GM19324 (cell line): ENCODE data around the gene CNTN3.

ENCODE experiments used
- ATAC-seq: cut with Tn5 transposase; IDR thresholded peaks from one replicate; pipeline ENCODE4 v1.9.1; 2021; ENCODE audit warnings: mild to moderate bottlenecking, moderate library complexity; ENCODE audit not compliant: unreplicated experiment, low FRiP score

Gene CNTN3

GRCh38 chr3:74614107-74614967, at the start of gene CNTN3:
Gene CNTN3, minus strand, starts transcription at chr3:74614659. Its CDS starts 93,547 bp downstream, at chr3:74521112.
- ATAC-seq, result no peak

- ATAC-seq, result no peak
These were observed 48.7 kb upstream of the CNTN3 start for GRCh38 chr3:74663178-74663577.

- ATAC-seq, result no peak
These were observed 47.2 kb upstream of the CNTN3 start for GRCh38 chr3:74661672-74662071.

DNA sequence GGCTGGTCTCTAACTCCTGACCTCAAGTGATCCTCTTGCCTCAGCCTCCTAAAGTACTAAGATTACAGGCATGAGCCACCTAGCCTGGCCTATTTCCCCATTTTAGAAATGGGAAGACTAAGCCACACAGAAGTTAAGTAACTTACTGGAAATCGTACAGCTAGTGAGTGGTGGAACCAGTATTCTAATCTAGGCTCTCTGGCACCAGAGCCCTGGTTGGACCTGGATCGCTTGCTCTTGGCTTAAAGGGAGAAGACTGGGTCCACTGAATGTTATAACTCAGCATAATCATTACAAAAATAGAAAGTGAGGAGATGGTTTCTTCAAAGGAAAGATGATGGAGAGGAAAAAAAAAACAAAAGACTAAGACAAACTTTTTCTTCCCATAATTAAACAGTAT, 37.4 kb upstream of the CNTN3 start:
- no peak for ATAC-seq

DNA sequence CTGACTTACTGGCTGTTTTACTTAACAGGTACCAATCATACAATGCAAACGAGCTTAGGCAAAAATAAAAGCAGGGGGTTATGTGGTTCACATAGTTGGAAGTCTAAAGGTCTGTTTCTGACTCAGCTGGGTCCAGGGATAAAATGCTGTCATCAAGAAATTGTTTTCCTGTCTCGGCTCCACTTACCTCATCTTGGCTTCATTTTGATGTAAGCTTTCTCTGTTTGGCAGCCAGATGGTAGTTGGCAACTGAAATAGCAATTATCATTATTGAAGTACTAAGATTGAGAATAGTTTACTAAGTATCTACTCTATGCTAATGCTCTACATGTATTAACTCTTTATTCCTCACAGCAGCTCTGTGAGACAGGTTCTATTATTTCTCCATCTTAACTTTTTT, 36.8 kb upstream of the CNTN3 start:
- ATAC-seq, result no peak

- ATAC-seq, result no peak
These were observed 33.6 kb upstream of the CNTN3 start for GRCh38 chr3:74648107-74648506.

DNA sequence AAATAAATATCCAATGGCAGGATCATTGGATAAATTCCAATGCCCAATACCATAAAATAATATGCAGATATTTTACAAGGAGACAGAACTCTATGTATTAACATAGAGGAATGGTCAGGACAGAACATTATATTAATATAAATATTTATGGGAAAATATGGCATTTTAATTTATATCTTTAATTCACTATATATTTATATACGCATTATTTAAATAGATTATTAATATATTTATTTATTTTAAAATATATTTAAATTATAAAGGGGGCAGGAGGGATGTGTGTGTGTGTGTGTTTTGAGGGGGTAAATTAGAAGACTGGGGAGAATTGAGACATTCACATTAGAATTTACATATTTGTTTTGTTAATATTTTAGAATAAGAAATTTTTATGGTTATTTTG, 31.6 kb upstream of the CNTN3 start:
- ATAC-seq, result no peak

DNA sequence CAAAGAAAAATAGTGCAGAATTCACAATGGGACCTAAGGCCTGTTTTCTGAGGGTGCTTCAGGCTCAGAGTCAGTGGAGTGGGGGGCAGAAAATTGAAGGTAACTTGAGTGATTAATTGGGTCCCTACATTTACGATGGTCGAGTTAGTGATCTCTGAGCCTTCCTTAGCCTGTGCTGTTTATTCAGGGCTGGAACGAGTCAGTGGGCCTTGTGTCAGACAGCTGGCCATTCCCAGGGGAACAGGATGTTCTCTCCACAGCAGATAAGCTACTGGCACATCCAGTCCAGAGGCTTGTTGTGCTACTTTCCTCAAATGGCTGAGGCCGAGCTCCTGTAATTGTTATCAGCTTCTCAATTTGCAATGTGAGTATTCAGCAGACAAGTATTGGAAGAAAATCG, 29.2 kb upstream of the CNTN3 start:
- ATAC-seq, result no peak

GRCh38 chr3:74642876-74643275, 28.4 kb upstream of the CNTN3 start:
- no peak for ATAC-seq

- ATAC-seq, result no peak
These were observed 25.8 kb upstream of the CNTN3 start for GRCh38 chr3:74640211-74640610.

- no peak for ATAC-seq
These were observed 25.2 kb upstream of the CNTN3 start for GRCh38 chr3:74639681-74640080.

DNA sequence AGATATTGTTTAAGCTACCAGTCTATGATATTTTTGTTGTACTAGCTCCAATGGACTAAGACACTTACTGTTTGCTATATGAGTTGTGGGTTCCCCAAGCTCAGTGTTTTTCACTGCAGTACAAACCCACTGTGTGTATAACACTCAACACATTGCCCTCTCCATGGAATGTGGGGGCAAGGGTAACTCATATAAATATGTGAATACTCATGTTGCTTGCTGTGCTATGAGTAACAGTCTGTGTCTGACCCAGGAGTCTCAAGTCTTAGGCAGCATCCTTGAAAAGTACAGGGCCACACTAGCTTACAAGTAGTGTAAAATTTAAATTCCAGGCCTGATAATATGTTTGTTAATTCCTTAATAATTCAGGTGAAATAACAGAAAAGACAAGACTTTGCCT, 22.5 kb upstream of the CNTN3 start:
- ATAC-seq, result no peak

- ATAC-seq, result no peak
These were observed 18.6 kb upstream of the CNTN3 start for GRCh38 chr3:74633021-74633420.

- ATAC-seq, result no peak
These were observed 17.1 kb upstream of the CNTN3 start for GRCh38 chr3:74631351-74632140.

DNA sequence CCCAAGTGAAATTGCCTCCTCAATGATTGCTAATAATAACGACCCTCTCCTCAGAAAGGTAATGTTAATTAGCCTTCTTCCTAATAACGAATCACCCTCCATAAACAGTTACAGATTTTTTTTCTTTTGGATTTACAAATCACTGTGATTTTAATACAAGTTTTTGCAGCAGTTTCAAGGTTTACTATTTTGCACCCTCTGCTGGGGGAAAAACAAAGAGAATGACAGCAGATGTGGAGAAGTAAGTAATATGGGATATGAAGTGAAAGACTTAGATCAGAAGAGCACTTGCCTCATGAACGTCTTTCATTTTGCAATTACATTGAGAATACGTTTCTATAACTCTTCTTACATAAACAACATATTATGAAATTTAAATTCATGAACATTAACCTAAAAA, 16.1 kb upstream of the CNTN3 start:
- no peak for ATAC-seq

- no peak for ATAC-seq
These were observed 11.6 kb upstream of the CNTN3 start for GRCh38 chr3:74626011-74626410.

DNA sequence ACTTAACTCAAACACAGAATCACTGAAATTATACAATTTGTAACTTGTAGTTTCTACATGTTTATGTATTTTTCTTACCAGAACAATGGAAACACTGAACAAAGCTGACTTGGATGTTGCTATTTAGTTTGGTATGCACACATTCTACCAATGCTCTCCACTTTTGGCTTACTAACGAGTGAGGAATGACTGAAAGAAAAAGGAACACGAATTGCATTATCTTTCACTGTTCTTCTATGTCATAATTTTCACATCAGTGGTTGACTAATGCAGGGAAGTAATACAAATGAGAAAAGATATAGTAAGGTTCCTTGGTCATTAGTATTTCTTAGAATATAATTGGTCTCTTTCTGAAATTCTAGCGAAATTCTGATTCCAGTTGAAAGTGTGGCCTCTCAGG, 9.8 kb upstream of the CNTN3 start:
- no peak for ATAC-seq

DNA sequence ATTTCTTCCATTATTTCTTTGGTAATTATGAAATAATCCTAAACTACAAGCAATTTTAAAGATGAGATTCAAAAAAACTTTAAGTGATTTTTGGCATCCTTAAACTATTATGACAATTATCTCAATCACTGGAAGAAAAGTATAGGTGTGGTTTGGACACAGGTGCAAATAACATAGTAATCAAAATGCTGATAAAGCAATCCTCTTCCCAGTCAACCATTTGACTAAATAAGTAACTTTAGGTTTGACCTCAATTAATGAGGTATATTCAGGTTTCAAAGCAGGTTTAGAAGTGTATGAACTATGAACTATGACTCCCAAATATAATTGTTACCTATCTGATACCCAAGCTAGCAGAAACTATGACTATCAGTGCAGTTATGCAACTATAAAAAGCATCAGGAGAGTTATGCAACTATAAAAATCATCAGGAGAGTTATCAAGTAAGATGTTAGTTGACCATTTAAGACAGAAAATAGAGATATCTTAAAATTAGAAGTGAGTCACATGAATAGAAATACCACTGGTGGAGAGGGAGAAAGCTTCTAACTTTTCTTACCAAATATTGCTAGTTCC, 8.9 kb upstream of the CNTN3 start:
- ATAC-seq, result no peak

DNA sequence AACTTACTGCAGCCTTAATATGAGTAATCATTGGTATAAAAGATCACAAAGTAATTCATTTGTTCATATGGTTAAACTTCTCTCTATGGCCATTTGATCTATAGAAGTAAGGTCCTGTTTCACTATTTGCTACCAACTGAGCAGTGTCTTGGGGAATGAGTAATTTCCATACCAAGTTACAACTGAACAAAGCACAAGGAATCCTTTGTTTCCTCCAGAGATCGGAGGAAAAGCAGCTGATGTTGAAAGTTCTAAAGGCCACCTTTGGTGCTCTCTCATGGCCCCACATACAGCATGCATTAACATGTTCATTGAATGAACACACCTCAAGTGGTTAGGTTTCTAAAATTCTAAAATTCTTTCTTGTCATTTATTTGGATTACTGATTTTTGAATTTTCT, 7.1 kb upstream of the CNTN3 start:
- no peak for ATAC-seq

GRCh38 chr3:74617776-74618175, 3.3 kb upstream of the CNTN3 start:
- ATAC-seq, result no peak

DNA sequence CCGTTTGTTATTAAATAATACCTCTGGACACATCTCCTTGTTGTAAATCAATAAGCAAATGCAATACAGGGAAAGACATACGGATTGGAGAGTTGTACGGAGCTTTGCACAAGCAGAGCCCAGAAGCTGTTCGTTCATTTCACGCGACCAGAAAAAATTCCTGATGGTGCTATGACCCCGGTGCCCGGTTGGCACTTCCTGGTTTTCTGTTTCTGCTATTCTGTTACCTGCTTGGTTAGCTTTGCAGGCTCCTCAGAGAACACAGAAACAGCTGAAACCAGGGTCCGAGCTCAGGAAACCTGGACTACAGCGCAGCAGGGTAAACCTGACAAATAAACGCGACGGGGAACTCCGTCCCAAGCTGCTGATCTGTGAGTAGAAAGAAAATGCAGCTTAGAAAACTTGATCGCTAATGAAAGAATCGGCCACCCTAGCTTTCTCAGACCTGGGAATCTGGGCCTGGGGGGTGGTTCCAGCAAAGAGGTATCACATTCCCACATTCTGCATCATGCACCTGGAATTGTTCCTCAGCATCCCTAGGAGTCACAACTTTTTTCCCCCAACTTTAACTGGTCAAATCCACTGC, 845 bp downstream of the CNTN3 start:
- ATAC-seq, result no peak
